ENCODE data around the gene FGF22.

The FGF22 gene

GRCh38 chr19:644789-645188 is 5.1 kb downstream of the FGF22 start:
- H3K27ac ChIP-seq (ENCODE audit: low read length) = no peak overlapping the region
- H3K36me3 ChIP-seq (ENCODE audit: insufficient read depth, low read length) = peaks cover 42% of the 10 kb centered on the region
- peaks cover 22% of the 10 kb centered on the region for H4K20me1 ChIP-seq (ENCODE audit: insufficient read depth, low read length)
- no peak for TF ChIP-seq EZH2 (IDR thresholded peaks at IDR 0.05; ENCODE audit: borderline replicate concordance, low read depth, low read length, severe bottlenecking)
- TF ChIP-seq CTCF (IDR thresholded peaks at IDR 0.05; ENCODE audit: borderline replicate concordance, extremely low read depth, low read length, poor library complexity, severe bottlenecking) = no peak
- ATAC-seq (ENCODE audit: insufficient read depth, low read depth) (no peak), DNase-seq (no peak)
- no peaks in the 10 kb centered on the region for H3K4me1 ChIP-seq (ENCODE audit: insufficient read depth, low read length)
- no peak overlapping the region for H3K4me3 ChIP-seq (ENCODE audit: low read depth in 1 of 2, low read length in 2 of 2)
- H2AFZ ChIP-seq (ENCODE audit: low read depth, low read length) = no peak overlapping the region
- peaks cover 4% of the 10 kb centered on the region; the same call in 1 of the 2 replicates for H3K79me2 ChIP-seq (ENCODE audit: insufficient read depth, low read length)
- no peak overlapping the region for H3K4me2 ChIP-seq (ENCODE audit: insufficient read depth, low read length)
- no peaks in the 10 kb centered on the region for H3K9me3 ChIP-seq (ENCODE audit: insufficient read depth, low read length, severe bottlenecking)
- no peak overlapping the region for H3K9ac ChIP-seq (ENCODE audit: low read depth, low read length)
- no peaks in the 10 kb centered on the region for H3K27me3 ChIP-seq (ENCODE audit: insufficient read depth, low read length, poor library complexity)

GRCh38 chr19:645912-646778 is 6.5 kb downstream of the FGF22 start:
- DNase-seq (no peak), ATAC-seq (ENCODE audit: insufficient read depth, low read depth) (peak; percentile 10; the same call in 1 of the 3 replicates)
- Histone ChIP-seq H3K9me3 (ENCODE audit: insufficient read depth, low read length, severe bottlenecking) (no peaks in the 10 kb centered on the region), H3K79me2 (ENCODE audit: insufficient read depth, low read length) (peaks cover 5% of the 10 kb centered on the region), H3K27me3 (ENCODE audit: insufficient read depth, low read length, poor library complexity) (no peaks in the 10 kb centered on the region), H3K4me3 (ENCODE audit: low read depth in 1 of 2, low read length in 2 of 2) (no peak overlapping the region), H4K20me1 (ENCODE audit: insufficient read depth, low read length) (peaks cover 31% of the 10 kb centered on the region), H2AFZ (ENCODE audit: low read depth, low read length) (no peak overlapping the region), H3K27ac (ENCODE audit: low read length) (no peak overlapping the region), H3K36me3 (ENCODE audit: insufficient read depth, low read length) (peaks cover 54% of the 10 kb centered on the region), H3K4me2 (ENCODE audit: insufficient read depth, low read length) (no peak overlapping the region), H3K9ac (ENCODE audit: low read depth, low read length) (no peak overlapping the region), H3K4me1 (ENCODE audit: insufficient read depth, low read length) (no peaks in the 10 kb centered on the region)
- TF ChIP-seq CTCF (IDR thresholded peaks at IDR 0.05; ENCODE audit: borderline replicate concordance, extremely low read depth, low read length, poor library complexity, severe bottlenecking) (no peak), EZH2 (IDR thresholded peaks at IDR 0.05; ENCODE audit: borderline replicate concordance, low read depth, low read length, severe bottlenecking) (no peak)

- DNase-seq (no peak), ATAC-seq (ENCODE audit: insufficient read depth, low read depth) (peak; percentile 4; the same call in 1 of the 3 replicates)
- Histone ChIP-seq H3K9ac (ENCODE audit: low read depth, low read length) (no peak overlapping the region), H3K4me3 (ENCODE audit: low read depth in 1 of 2, low read length in 2 of 2) (no peak overlapping the region), H3K9me3 (ENCODE audit: insufficient read depth, low read length, severe bottlenecking) (no peaks in the 10 kb centered on the region), H3K27ac (ENCODE audit: low read length) (no peak overlapping the region), H3K4me2 (ENCODE audit: insufficient read depth, low read length) (no peak overlapping the region), H3K36me3 (ENCODE audit: insufficient read depth, low read length) (peaks cover 62% of the 10 kb centered on the region), H2AFZ (ENCODE audit: low read depth, low read length) (no peak overlapping the region), H3K4me1 (ENCODE audit: insufficient read depth, low read length) (no peaks in the 10 kb centered on the region), H3K27me3 (ENCODE audit: insufficient read depth, low read length, poor library complexity) (no peaks in the 10 kb centered on the region), H4K20me1 (ENCODE audit: insufficient read depth, low read length) (peaks cover 38% of the 10 kb centered on the region), H3K79me2 (ENCODE audit: insufficient read depth, low read length) (peaks cover 12% of the 10 kb centered on the region)
- TF ChIP-seq CTCF (IDR thresholded peaks at IDR 0.05; ENCODE audit: borderline replicate concordance, extremely low read depth, low read length, poor library complexity, severe bottlenecking) (no peak), EZH2 (IDR thresholded peaks at IDR 0.05; ENCODE audit: borderline replicate concordance, low read depth, low read length, severe bottlenecking) (no peak)
Measured at GRCh38 chr19:646779-647565, 7.3 kb downstream of the FGF22 start.
